HepG2 (cell line): ENCODE results near the gene EPS8L1. TPM values are rescaled to one million over a fixed set of nuclear protein-coding genes. Genes with fewer than 3 reads are reported as not detected.

Source experiments
- ARNT ChIP-seq: fragments of 450-650 bp; IDR thresholded peaks from 2 replicates; pipeline ENCODE4 v1.6.1; 2017
- CCAR2 ChIP-seq: fragments of 200-400 bp; formaldehyde crosslinking; optimal IDR thresholded peaks from 2 replicates; pipeline ENCODE3; 2018; ENCODE audit warnings: low read depth, mild to moderate bottlenecking, low read length, moderate library complexity
- ERF ChIP-seq: IDR thresholded peaks from 2 replicates; pipeline ENCODE4 v1.6.1; 2018; ENCODE audit warnings: missing biosample characterization, missing genetic modification reagents
- FOSL2 ChIP-seq: sonication (generic); formaldehyde crosslinking; IDR thresholded peaks from 2 replicates; pipeline ENCODE4 v1.4.0; 2020; ENCODE audit warnings: missing genetic modification reagents
- HIVEP1 ChIP-seq: sonication (generic); formaldehyde crosslinking; IDR thresholded peaks from 2 replicates; pipeline ENCODE4 v1.4.0; 2020; ENCODE audit warnings: mild to moderate bottlenecking, missing genetic modification reagents
- MTERF4 ChIP-seq: sonication (generic); formaldehyde crosslinking; IDR thresholded peaks from 2 replicates; pipeline ENCODE4 v1.8.0; 2023; ENCODE audit warnings: mild to moderate bottlenecking, missing genetic modification reagents
- RBAK ChIP-seq: sonication (generic); formaldehyde crosslinking; IDR thresholded peaks from 2 replicates; pipeline ENCODE4 v1.5.1; 2020; ENCODE audit warnings: mild to moderate bottlenecking, missing genetic modification reagents
- SKIL ChIP-seq: sonication (generic); formaldehyde crosslinking; IDR thresholded peaks from 2 replicates; pipeline ENCODE4 v1.8.0; 2022; ENCODE audit warnings: missing genetic modification reagents, mild to moderate bottlenecking, moderate library complexity, borderline replicate concordance
- SNRNP70 ChIP-seq: fragments of 200-400 bp; formaldehyde crosslinking; IDR thresholded peaks from 2 replicates; pipeline ENCODE4 v1.6.1; 2017; ENCODE audit warnings: mild to moderate bottlenecking, low read depth, low read length, moderate library complexity
- ZNF138 ChIP-seq: sonication (generic); formaldehyde crosslinking; IDR thresholded peaks from 2 replicates; pipeline ENCODE4 v1.5.0; 2020; ENCODE audit warnings: mild to moderate bottlenecking, low read depth, missing genetic modification reagents
- ZNF17 ChIP-seq: sonication (generic); formaldehyde crosslinking; IDR thresholded peaks from 2 replicates; pipeline ENCODE4 v1.5.0; 2020; ENCODE audit warnings: mild to moderate bottlenecking, missing genetic modification reagents
- ZNF431 ChIP-seq: sonication (generic); formaldehyde crosslinking; IDR thresholded peaks from 2 replicates; pipeline ENCODE4 v1.9.0; 2022; ENCODE audit warnings: missing genetic modification reagents, low read depth, mild to moderate bottlenecking, borderline replicate concordance
- ZNF512B ChIP-seq: sonication (generic); formaldehyde crosslinking; IDR thresholded peaks from 2 replicates; pipeline ENCODE4 v1.5.1; 2020; ENCODE audit warnings: missing genetic modification reagents, mild to moderate bottlenecking, borderline replicate concordance
- ZNF567 ChIP-seq: sonication (generic); formaldehyde crosslinking; IDR thresholded peaks from 2 replicates; pipeline ENCODE4 v1.8.1; 2023; ENCODE audit warnings: mild to moderate bottlenecking, missing genetic modification reagents, borderline replicate concordance
- ZNF776 ChIP-seq: sonication (generic); formaldehyde crosslinking; IDR thresholded peaks from 2 replicates; pipeline ENCODE4 v1.4.0; 2020; ENCODE audit warnings: mild to moderate bottlenecking, missing genetic modification reagents
- polyA plus RNA-seq, 8 experiments: library from polyadenylated mRNA; depleted of rRNA in 3 of 8; stranded (reverse) in 7 of 8; unstranded in 1 of 8; fragments of >200 nt; fragmentation: Illumina TruSeq in 4 of 8; extraction: Trizol in 4 of 8; gene quantifications; 2 replicates each; pipeline versions ENCODE4 v1.2.1 to v1.2.3, GENCODE V29; 2011 to 2016; ENCODE audit warnings: low read depth in 4 of 8, missing spikeins in 1 of 8, mixed read lengths in 1 of 8; ENCODE audit not compliant: insufficient read depth in 1 of 8
- total RNA-seq, 5 experiments: library from RNA; depleted of rRNA; stranded (reverse); fragments of >200 nt; fragmentation: Illumina TruSeq; extraction: Trizol; gene quantifications; 2 replicates each; pipeline ENCODE4 v1.2.3, GENCODE V29; 2016; ENCODE audit warnings: low read depth in 1 of 5
- TF ChIP-seq, protein P1 (sequence below): sonication (generic); formaldehyde crosslinking; IDR thresholded peaks from 2 replicates; pipeline ENCODE4 v1.4.0; 2020; ENCODE audit warnings: missing genetic modification reagents, borderline replicate concordance
- TF ChIP-seq, protein P2 (sequence below): sonication (generic); formaldehyde crosslinking; IDR thresholded peaks from 2 replicates; pipeline ENCODE4 v1.5.1; 2020; ENCODE audit warnings: mild to moderate bottlenecking, missing genetic modification reagents, moderate library complexity

The EPS8L1 gene
- total and polyA plus RNA-seq, 2 of the 13 experiments (the other 11 are each of a cell fraction or from before 2014, with no cell fraction given) = 3.0 to 6.3 TPM

DNA sequence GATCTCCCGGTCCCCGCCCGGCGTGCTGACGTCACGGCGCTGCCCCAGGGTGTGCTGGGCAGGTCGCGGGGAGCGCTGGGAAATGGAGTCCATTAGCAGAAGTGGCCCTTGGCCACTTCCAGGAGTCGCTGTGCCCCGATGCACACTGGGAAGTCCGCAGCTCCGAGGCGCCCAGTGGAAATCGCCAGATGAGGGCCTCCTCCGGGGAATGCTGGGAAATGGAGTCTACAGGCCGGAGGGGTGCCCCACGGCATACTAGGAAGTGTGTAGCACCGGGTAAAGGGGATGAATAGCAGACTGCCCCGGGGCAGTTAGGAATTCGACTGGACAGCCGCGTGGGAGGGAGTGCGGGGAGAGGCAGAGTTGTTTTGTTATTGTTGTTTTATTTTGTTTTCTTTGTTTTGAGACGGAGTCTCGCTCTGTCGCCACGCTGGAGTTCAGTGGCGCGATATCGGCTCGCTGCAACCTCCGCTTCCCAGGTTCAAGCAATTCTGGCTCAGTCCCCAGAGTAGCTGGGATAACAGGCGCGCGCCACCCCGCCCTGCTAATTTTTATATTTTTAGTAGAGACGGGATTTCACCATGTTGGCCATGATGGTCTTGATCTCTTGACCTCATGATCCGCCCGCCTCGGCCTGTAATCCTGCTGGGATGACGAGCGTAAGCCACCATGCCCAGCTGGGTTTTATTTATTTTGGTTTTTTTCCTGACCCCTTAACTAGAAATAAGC is 42.2 kb downstream of the EPS8L1 start (continued):
- TF ChIP-seq ZNF512B (CRISPR knock-in tag) (no peak), ZNF431 (no peak), SNRNP70 (no peak), ARNT (no peak), ZNF567 (CRISPR knock-in tag) (no peak), RBAK (no peak), ERF (CRISPR knock-in tag) (no peak), FOSL2 (CRISPR knock-in tag) (peak; percentile 38; the same call in 1 of the 2 replicates), CCAR2 (no peak), ZNF17 (no peak), ZNF776 (no peak), HIVEP1 (peak; percentile 53; the same call in 1 of the 2 replicates), MTERF4 (CRISPR knock-in tag) (no peak), ZNF138 (CRISPR knock-in tag) (no peak), SKIL (CRISPR knock-in tag) (no peak)
- TF ChIP-seq, protein P1, sequence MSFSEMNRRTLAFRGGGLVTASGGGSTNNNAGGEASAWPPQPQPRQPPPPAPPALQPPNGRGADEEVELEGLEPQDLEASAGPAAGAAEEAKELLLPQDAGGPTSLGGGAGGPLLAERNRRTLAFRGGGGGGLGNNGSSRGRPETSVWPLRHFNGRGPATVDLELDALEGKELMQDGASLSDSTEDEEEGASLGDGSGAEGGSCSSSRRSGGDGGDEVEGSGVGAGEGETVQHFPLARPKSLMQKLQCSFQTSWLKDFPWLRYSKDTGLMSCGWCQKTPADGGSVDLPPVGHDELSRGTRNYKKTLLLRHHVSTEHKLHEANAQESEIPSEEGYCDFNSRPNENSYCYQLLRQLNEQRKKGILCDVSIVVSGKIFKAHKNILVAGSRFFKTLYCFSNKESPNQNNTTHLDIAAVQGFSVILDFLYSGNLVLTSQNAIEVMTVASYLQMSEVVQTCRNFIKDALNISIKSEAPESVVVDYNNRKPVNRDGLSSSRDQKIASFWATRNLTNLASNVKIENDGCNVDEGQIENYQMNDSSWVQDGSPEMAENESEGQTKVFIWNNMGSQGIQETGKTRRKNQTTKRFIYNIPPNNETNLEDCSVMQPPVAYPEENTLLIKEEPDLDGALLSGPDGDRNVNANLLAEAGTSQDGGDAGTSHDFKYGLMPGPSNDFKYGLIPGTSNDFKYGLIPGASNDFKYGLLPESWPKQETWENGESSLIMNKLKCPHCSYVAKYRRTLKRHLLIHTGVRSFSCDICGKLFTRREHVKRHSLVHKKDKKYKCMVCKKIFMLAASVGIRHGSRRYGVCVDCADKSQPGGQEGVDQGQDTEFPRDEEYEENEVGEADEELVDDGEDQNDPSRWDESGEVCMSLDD (CRISPR knock-in tag) = no peak
- TF ChIP-seq, protein P2, sequence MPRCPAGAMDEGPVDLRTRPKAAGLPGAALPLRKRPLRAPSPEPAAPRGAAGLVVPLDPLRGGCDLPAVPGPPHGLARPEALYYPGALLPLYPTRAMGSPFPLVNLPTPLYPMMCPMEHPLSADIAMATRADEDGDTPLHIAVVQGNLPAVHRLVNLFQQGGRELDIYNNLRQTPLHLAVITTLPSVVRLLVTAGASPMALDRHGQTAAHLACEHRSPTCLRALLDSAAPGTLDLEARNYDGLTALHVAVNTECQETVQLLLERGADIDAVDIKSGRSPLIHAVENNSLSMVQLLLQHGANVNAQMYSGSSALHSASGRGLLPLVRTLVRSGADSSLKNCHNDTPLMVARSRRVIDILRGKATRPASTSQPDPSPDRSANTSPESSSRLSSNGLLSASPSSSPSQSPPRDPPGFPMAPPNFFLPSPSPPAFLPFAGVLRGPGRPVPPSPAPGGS (CRISPR knock-in tag) = no peak
